Stimulated activated CD4-positive, alpha-beta T cell treated with anti-CD3 and anti-CD28 coated beads, Interleukin-2, amount 100 ng/mL, for 24 hours (primary cell): ENCODE data around the gene NRXN2.

Source experiments
- DNase-seq, 2 donors: peaks; one replicate each; pipeline ENCODE4 v3.0.0-alpha.2; 2020

The NRXN2 gene

GRCh38 chr11:64758330-64759079 lies 35.5 kb upstream of the NRXN2 start:
- no peak for DNase-seq

DNA sequence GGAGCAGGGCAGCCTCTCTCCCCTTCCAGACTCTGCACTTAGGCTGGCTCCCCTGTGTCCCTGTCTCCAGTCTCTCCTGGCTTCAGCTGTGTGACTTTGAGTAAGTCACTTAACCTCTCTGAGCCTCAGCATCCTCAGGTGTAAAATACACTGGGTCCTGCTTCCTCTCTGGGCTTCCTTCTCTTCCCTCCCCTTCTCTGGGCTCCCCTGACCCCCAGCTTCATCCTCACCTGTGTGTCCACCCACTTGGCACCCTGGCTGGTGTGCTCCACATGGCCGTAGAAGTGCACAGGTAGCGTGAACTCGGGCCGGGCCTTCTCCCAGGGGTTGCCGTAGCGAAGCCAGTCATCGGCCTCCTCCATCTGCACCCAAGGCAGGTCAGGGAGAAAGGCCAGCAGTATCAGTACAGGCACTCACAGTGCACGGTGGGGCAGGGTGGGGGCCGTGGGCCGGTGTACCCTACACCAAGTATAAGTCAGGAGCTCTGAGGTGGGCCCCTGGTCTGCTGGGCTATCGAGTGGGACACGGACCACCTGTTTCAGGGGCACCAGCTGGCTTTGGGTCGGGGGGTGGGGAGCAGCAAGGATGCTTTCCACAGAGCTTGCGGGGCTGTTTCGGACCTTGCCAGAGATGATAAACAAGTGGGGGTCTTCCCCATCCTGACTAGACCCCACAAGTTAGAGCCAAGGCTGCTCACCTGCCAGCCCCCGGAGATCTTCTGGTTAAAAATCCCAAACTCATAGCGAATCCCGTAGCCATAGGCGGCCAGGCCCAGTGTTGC lies 34.7 kb upstream of the NRXN2 start:
- no peak for DNase-seq

GRCh38 chr11:64755681-64756361 lies 32.8 kb upstream of the NRXN2 start:
- DNase-seq, result no peak

DNA sequence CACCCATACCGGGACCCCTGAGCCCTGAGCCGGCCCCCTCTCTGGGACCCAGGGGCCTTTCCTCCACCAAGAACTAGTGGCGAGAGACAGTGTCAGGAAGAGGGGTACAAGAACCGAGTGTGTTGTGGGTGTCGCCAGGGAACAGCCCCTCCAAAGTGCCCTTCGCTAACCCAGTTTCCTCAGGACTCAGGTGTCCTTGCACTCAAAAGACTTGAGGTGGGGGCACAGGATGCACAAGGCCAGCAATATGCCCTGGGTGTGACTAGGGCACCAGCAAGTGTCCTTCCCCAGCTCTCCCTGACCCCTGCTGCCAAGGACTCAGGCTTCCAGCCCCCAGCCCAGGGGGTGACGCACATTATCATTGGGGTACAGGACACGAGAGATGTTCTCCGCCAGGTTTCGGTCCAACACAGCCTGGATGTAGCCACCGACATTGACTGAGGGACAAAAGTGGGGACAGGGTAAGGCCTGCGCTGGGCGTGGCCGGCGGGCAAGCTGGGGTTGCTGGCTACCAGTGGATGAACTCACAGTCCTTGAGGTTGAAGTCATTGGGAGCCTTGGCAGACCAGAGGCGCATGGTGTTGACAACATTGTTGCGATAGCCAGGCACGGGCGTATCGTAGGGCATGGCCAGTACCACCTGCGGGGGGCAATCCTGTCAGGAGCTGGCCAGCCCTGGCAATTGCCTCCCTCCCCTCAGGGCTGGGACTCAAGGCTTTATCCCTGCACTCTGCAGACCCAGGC lies 32.1 kb upstream of the NRXN2 start:
- no peak for DNase-seq

- no peak for DNase-seq
Measured at GRCh38 chr11:64754124-64754918, 31.3 kb upstream of the NRXN2 start.

DNA sequence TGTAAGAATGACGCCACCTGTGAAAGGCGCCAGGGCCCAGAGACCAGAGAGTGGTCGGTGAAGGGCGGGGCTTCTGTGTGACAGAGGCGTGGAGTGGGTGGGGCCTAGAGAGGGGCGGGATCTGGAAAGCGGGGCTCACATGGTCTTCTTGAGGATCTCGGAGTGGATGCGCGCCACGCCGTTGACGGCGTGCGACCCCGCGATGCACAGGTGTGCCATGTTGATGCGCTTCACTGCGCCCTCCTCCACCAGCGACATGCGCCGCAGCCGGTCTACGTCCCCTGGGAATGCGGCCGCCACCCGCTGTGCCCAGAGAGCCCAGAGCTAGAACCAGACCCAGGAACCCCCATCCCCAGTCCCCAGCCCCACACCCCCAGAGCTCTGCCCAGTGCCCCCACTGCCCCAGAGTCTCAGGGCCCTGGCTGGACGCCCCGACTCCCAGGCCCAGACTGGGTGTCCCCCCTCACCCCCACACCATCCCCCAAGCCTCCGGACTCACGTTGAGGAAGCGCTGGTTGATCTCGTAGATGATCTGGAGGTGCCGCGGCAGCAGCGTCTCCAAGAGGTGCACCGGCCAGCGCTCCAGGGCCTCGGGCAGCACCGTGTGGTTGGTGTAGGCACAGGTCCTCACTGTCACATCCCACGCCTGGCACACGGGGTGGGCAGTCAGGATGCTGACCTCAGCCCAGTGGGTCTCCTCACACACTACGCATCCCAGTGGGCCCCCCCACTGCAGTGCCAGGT lies 30.6 kb upstream of the NRXN2 start:
- no peak for DNase-seq

DNA sequence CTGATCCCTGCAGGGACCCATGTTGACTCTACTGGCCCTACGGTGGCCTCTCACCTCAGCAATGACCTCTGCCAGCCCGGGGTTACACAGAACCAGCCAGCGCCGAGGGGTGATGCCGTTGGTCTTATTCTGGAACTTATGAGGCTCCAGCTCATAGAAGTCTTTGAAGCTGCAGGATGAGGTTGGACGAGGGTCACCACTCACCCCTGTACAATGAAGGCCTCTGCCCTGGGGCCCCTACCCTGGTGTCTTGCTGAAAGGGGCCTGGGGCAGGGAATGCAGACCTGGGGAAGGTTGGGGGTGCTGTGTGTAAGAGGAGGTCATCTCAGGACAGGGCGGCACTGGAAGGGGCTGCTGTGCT lies 30.0 kb upstream of the NRXN2 start:
- DNase-seq, result no peak

DNA sequence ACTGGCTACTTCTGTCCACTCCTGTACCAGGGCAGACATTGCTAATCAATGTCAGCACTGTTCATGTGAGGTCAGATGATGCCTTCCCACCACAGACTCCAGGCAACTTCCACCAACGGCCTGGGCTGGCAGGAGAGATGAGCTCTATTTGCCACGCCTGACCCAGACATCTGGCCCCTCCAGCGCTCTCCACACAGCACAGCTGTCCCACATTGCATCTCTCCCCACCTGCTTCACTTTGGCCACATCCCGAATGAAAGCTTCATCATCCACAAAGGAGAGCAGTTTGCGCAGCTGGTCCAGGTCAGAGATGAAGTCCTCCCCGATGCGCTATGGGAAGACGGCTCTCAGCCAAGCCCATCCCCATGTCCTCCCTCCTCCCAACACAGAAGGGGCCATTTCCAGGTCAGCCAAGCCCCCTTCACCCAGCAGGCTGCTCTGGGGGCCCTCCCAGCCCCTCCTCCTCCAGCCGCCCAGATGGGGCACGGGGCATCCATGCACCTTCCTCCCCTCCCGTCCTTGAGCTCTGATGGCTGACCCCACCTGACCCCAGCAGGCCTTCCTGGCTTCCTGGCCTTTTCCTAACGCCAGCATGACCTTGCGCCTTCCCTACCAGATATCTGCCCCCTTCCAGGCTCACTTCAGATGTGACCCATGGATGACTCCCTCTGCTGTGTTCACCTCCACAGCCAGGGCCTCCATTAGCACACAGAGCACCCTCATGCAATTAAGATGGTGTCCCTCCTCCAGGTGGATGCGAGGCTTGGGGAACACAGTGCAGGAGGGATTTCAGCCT lies 29.4 kb upstream of the NRXN2 start:
- no peak for DNase-seq

DNA sequence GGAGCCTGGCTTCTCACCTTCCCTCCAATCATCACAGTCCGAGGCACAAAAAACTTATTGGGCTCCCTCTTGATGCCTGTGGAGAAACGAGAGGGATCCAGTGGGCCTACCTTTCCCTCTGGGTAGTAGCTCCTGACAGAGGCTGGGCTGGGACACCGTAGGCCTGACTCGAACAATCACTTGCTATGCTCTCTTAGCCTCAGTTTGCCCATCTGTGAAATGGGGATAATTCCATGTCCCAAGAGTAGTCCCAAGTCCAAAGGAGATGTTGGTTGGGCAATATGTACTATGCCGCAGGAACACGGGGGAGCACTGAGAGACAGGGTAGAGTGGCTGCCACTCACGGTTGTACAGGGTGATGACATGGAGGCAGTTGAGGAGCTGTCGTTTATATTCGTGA lies 28.6 kb upstream of the NRXN2 start:
- DNase-seq, result no peak

GRCh38 chr11:64751136-64751535 lies 28.1 kb upstream of the NRXN2 start:
- DNase-seq, result no peak

- no peak for DNase-seq
Measured at GRCh38 chr11:64750361-64751054, 27.5 kb upstream of the NRXN2 start.

DNA sequence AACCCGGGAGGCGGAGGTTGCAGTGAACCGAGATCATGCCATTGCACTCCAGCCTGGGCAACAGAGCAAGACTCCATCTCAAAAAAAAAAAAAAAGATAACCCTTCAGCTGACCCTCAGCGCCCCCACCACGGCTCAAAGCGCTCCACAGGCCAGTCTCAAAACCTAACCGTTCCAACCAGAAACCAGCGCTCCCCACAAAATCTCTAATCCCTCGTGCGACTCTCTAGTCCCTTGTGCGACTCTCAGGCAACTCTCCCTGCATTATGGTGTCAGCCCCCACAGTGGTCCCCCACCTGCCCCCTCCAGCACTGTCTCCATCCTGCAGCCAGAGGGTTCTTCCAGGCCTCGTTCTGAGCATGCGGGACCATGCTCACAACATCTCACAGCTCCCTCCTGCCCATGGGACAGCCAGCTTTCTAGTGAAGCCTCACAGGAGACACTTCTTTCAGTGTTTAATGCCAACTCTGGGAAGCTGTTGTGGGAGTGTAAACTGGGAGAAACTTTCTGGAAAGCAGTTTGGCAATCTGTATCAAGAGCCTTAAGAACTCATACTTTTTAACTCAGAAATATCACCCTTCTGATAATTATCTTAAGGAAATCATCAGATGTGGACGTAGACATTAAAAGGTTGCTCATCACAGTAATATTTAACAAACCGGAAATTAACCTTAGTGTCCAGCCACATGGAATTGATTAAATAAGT lies 25.1 kb upstream of the NRXN2 start:
- DNase-seq, result no peak

- DNase-seq, result no peak
Measured at GRCh38 chr11:64746486-64746885, 23.5 kb upstream of the NRXN2 start.

GRCh38 chr11:64745521-64746328 lies 22.7 kb upstream of the NRXN2 start:
- DNase-seq, result peak; percentile 62 to 65

DNA sequence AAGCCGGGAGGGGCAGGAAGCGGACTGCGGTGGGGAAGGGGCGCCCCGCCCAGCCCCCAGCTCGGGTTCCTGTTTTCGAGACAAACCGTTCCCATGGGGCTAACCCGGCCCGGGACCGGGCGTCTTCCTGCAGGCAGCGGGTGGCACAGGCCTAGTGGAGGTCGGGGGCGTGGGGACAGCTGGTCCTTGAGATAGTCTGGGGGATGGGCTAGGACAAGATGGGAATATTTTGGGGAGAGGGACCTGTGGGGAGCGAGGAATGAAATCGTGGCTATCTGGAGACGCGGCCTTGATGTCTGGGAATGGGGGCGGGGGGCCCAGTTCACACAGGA lies 22.2 kb upstream of the NRXN2 start:
- peak; percentile 61 to 66 for DNase-seq

GRCh38 chr11:64744544-64745188 lies 21.7 kb upstream of the NRXN2 start:
- DNase-seq, result peak in 1 of 2 donors; percentile 38

DNA sequence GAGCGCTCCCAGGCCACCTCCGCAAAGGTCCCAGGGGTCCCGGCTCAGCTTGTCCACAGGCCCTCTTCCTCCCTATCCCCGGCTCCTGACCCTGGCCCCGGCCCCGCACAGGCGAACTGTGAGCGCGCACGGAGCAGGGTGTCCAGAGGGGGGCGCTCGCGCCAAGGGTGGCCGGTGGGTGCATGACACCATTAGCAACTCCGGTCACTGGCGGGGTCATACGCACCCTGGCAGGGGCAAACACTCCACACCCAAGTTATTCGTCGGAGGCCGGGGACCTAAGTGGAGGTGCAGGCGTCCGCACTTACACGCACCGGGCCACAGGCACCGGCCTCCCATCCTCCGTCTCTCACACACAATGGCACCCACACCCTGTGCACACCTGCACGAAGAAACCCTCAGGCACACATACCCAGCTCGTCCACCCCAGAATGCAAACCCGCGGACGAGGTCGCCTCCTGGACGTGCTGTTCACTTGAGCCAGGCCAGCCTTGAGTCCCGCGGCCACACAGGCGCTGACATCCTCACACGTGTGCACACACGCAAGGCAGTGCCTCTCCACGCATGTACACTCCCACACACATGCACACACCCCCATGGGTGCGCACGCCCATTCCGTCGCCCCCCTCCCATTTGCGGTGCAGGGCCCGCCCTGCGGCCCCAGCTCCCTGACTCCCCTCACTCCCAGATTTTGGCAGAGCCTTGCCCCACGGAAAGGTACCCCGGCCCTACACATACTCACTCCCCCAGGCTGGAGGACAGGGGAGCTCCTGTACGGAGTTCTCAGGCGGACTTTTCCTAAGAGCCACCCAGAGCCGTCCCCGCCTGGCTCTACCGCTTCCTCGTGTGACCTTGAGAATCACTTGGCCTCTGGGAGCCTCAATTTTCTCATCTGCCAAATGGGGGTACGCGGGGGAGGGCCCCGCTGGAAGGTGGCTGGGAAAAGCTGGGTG lies 20.9 kb upstream of the NRXN2 start, which contains the start of gene RASGRP2:
TSS of gene RASGRP2 (minus strand) at position 552 of the 953 bp plus-strand sequence. CDS start 1,276 bp downstream, outside the sequence.
- DNase-seq, result peak; percentile 82 to 83
